HG03108 (cell line): ENCODE data around the gene DGAT2L6.

Experiments used
- ATAC-seq: cut with Tn5 transposase; IDR thresholded peaks from one replicate; pipeline ENCODE4 v1.9.1; 2021; ENCODE audit warnings: moderate library complexity; ENCODE audit not compliant: unreplicated experiment

Gene DGAT2L6

GRCh38 chrX:70176938-70177533, at the start of gene DGAT2L6:
Gene DGAT2L6 (plus strand): TSS chrX:70177483. CDS start chrX:70177583, 100 bp downstream.
- peak; percentile 67 for ATAC-seq

GRCh38 chrX:70128071-70128470, 49.2 kb upstream of the DGAT2L6 start:
- no peak for ATAC-seq

- ATAC-seq, result no peak
Observed at GRCh38 chrX:70129816-70130215, 47.5 kb upstream of the DGAT2L6 start.

GRCh38 chrX:70132224-70132623, 45.1 kb upstream of the DGAT2L6 start:
- no peak for ATAC-seq

GRCh38 chrX:70132877-70133302, 44.4 kb upstream of the DGAT2L6 start:
- ATAC-seq, result no peak

- peak; percentile 78 for ATAC-seq
Observed at GRCh38 chrX:70133303-70134115, 43.8 kb upstream of the DGAT2L6 start, which contains the start of gene IGBP1. Gene IGBP1 (plus strand): TSS chrX:70133447. CDS start chrX:70133948, 501 bp downstream.

- ATAC-seq, result no peak
Observed at GRCh38 chrX:70134116-70134477, 43.2 kb upstream of the DGAT2L6 start.

GRCh38 chrX:70138622-70139021, 38.7 kb upstream of the DGAT2L6 start:
- no peak for ATAC-seq

- no peak for ATAC-seq
Observed at GRCh38 chrX:70139736-70140135, 37.5 kb upstream of the DGAT2L6 start.

GRCh38 chrX:70141373-70141772, 35.9 kb upstream of the DGAT2L6 start:
- no peak for ATAC-seq

- ATAC-seq, result no peak
Observed at GRCh38 chrX:70166601-70167590, 10.4 kb upstream of the DGAT2L6 start.

- no peak for ATAC-seq
Observed at GRCh38 chrX:70168238-70169188, 8.8 kb upstream of the DGAT2L6 start.

GRCh38 chrX:70169281-70169680, 8.0 kb upstream of the DGAT2L6 start:
- no peak for ATAC-seq

GRCh38 chrX:70171624-70172023, 5.7 kb upstream of the DGAT2L6 start:
- ATAC-seq, result no peak

GRCh38 chrX:70172221-70172620, 5.1 kb upstream of the DGAT2L6 start:
- no peak for ATAC-seq

- ATAC-seq, result no peak
Observed at GRCh38 chrX:70172964-70173363, 4.3 kb upstream of the DGAT2L6 start.

- ATAC-seq, result no peak
Observed at GRCh38 chrX:70174754-70175153, 2.5 kb upstream of the DGAT2L6 start.

GRCh38 chrX:70175338-70175737, 1.9 kb upstream of the DGAT2L6 start:
- ATAC-seq, result no peak

GRCh38 chrX:70183091-70183490, 5.8 kb downstream of the DGAT2L6 start:
- ATAC-seq, result no peak

GRCh38 chrX:70190225-70190624, 12.9 kb downstream of the DGAT2L6 start:
- no peak for ATAC-seq
